Astrocyte (in vitro differentiated cells and primary cell): ENCODE measurements around the gene FSTL5. TPM values are rescaled to one million over a fixed set of nuclear protein-coding genes. Genes with fewer than 3 reads are reported as not detected.

ENCODE experiments used
- DNase-seq: peaks from one replicate; pipeline ENCODE4 v3.0.0-alpha.2; 2010; ENCODE audit warnings: low read depth
- FAIRE-seq: peaks from 2 replicates; lab custom pipeline; 2011; peaks lifted over from hg19 to GRCh38; lab: Jason Lieb, UNC
- H2AFZ ChIP-seq: 2 replicates; pipeline ENCODE4 v1.6.0; 2012; ENCODE audit warnings: low read depth, low read length, inconsistent platforms
- H3K27ac ChIP-seq: 2 replicates; pipeline ENCODE4 v1.5.1; 2011; ENCODE audit warnings: low read depth, low read length, inconsistent platforms
- H3K27me3 ChIP-seq: 2 replicates; pipeline ENCODE4 v1.6.0; 2011; ENCODE audit warnings: low read length, inconsistent platforms; ENCODE audit not compliant: insufficient read depth
- H3K36me3 ChIP-seq: 2 replicates; pipeline ENCODE4 v1.5.1; 2011; ENCODE audit warnings: low read length, inconsistent platforms; ENCODE audit not compliant: insufficient read depth
- H3K4me1 ChIP-seq: 2 replicates; pipeline ENCODE4 v1.5.1; 2011; ENCODE audit warnings: low read length, inconsistent platforms; ENCODE audit not compliant: insufficient read depth
- H3K4me2 ChIP-seq: 2 replicates; pipeline ENCODE4 v1.6.0; 2012; ENCODE audit warnings: low read length, inconsistent platforms
- H3K4me3 ChIP-seq: 2 replicates; pipeline ENCODE4 v1.5.1; 2011; ENCODE audit warnings: low read depth, mild to moderate bottlenecking, low read length, inconsistent platforms; ENCODE audit not compliant: insufficient read depth
- H3K79me2 ChIP-seq: 2 replicates; pipeline ENCODE4 v1.6.0; 2012; ENCODE audit warnings: mild to moderate bottlenecking, low read length, inconsistent platforms; ENCODE audit not compliant: insufficient read depth
- H3K9ac ChIP-seq: 2 replicates; pipeline ENCODE4 v1.6.0; 2012; ENCODE audit warnings: mild to moderate bottlenecking, low read length, inconsistent platforms
- H3K9me3 ChIP-seq: 2 replicates; pipeline ENCODE4 v1.5.1; 2012; ENCODE audit warnings: low read depth, mild to moderate bottlenecking, low read length, inconsistent platforms; ENCODE audit not compliant: insufficient read depth
- H4K20me1 ChIP-seq: 2 replicates; pipeline ENCODE4 v1.6.0; 2012; ENCODE audit warnings: low read length, inconsistent platforms; ENCODE audit not compliant: insufficient read depth
- H3K27ac Mint-ChIP-seq: one replicate; pipeline ENCODE4 v1.8.0; 2021; ENCODE audit warnings: mild to moderate bottlenecking, mixed read lengths; ENCODE audit not compliant: unreplicated experiment
- H3K27me3 Mint-ChIP-seq: one replicate; pipeline ENCODE4 v1.8.0; 2021; ENCODE audit warnings: low read depth, mixed read lengths; ENCODE audit not compliant: unreplicated experiment
- H3K36me3 Mint-ChIP-seq: one replicate; pipeline ENCODE4 v1.8.0; 2021; ENCODE audit warnings: low read depth, mixed read lengths; ENCODE audit not compliant: unreplicated experiment
- H3K4me1 Mint-ChIP-seq: one replicate; pipeline ENCODE4 v1.8.0; 2021; ENCODE audit warnings: low read depth, mixed read lengths; ENCODE audit not compliant: unreplicated experiment
- H3K4me3 Mint-ChIP-seq: one replicate; pipeline ENCODE4 v1.8.0; 2021; ENCODE audit warnings: mild to moderate bottlenecking, moderate library complexity, mixed read lengths; ENCODE audit not compliant: unreplicated experiment
- H3K9me3 Mint-ChIP-seq: one replicate; pipeline ENCODE4 v1.8.0; 2021; ENCODE audit warnings: mild to moderate bottlenecking, mixed read lengths; ENCODE audit not compliant: unreplicated experiment
- EZH2 ChIP-seq: IDR thresholded peaks from 2 replicates; pipeline ENCODE4 v1.6.1; 2012; ENCODE audit warnings: mild to moderate bottlenecking, low read length, inconsistent platforms; ENCODE audit not compliant: insufficient read depth
- total RNA-seq: library from RNA; stranded (reverse); gene quantifications from 2 replicates; pipeline ENCODE4 v1.2.1, GENCODE V29; 2021
- TF ChIP-seq, protein P1 (sequence below): IDR thresholded peaks from 2 replicates; pipeline ENCODE4 v1.5.1; 2011; ENCODE audit warnings: low read depth, mild to moderate bottlenecking, inconsistent platforms, low read length, moderate library complexity; ENCODE audit not compliant: insufficient read depth

FSTL5 gene
- total RNA-seq, 1 donor from 2014 or later = 0.43 TPM

DNA sequence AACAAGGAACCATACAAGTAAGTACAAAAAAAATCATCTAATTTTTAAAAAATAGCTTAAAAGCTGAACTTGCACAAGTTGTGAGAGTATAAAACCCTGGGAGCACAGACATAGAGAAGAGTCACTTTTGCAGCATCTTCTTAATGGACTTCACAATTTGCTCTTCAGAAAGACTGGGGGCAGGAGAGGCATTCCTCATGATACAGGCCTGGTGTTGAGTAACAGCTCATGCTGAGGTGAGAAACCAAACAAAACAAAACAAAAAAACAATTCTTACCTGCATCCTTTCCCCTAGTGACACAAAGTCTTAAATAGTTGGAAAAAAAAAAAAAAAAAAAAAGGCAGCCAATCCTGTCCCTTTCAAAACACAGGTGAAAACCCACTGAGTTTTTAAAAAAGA, 562.8 kb downstream of the FSTL5 start:
- Histone ChIP-seq H3K27me3 (no peaks in the 10 kb centered on the region), H3K4me3 (no peak overlapping the region), H3K79me2 (no peaks in the 10 kb centered on the region), H3K27ac (no peak overlapping the region), H2AFZ (no peak overlapping the region), H3K4me2 (no peak overlapping the region), H4K20me1 (no peaks in the 10 kb centered on the region), H3K36me3 (no peaks in the 10 kb centered on the region), H3K9ac (no peak overlapping the region), H3K4me1 (no peaks in the 10 kb centered on the region), H3K9me3 (no peaks in the 10 kb centered on the region)
- H3K27ac Mint-ChIP-seq = no peak overlapping the region
- no peaks in the 10 kb centered on the region for H3K36me3 Mint-ChIP-seq
- H3K27me3 Mint-ChIP-seq = no peaks in the 10 kb centered on the region
- H3K4me3 Mint-ChIP-seq = no peak overlapping the region
- no peak for TF ChIP-seq EZH2
- TF ChIP-seq, protein P1, sequence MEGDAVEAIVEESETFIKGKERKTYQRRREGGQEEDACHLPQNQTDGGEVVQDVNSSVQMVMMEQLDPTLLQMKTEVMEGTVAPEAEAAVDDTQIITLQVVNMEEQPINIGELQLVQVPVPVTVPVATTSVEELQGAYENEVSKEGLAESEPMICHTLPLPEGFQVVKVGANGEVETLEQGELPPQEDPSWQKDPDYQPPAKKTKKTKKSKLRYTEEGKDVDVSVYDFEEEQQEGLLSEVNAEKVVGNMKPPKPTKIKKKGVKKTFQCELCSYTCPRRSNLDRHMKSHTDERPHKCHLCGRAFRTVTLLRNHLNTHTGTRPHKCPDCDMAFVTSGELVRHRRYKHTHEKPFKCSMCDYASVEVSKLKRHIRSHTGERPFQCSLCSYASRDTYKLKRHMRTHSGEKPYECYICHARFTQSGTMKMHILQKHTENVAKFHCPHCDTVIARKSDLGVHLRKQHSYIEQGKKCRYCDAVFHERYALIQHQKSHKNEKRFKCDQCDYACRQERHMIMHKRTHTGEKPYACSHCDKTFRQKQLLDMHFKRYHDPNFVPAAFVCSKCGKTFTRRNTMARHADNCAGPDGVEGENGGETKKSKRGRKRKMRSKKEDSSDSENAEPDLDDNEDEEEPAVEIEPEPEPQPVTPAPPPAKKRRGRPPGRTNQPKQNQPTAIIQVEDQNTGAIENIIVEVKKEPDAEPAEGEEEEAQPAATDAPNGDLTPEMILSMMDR = no peak
- H3K4me1 Mint-ChIP-seq = no peaks in the 10 kb centered on the region
- DNase-seq (no peak), FAIRE-seq (no peak)
- no peaks in the 10 kb centered on the region for H3K9me3 Mint-ChIP-seq

DNA sequence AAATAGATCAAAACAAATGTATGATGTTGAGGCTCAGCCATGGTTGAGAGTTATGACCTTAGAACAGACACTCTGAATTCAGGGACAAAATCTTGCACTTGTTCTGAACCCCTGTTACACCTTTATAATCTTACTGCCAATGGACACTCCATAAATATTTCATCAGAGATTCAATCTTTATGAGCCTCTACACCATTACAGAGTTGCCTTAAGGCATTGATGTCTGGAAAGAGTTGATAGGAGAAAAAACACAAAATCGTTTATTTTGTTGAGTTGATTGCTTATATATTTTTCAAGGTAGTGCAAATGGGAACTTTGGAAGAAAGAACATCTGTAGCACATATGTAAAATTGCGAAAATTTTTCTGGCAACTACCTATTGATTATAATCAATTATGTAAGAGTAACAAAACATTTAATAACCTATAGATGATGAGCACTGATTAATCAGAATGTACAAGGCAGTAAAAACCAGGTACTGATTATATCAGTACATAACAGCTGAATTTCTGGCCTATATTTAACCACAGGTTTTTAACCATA, 568.5 kb downstream of the FSTL5 start:
- H3K9me3 Mint-ChIP-seq = no peaks in the 10 kb centered on the region
- H3K27me3 Mint-ChIP-seq = no peaks in the 10 kb centered on the region
- H3K4me3 ChIP-seq = no peak overlapping the region
- no peak overlapping the region for H3K27ac ChIP-seq
- H3K36me3 ChIP-seq = no peaks in the 10 kb centered on the region
- DNase-seq = no peak
- H3K79me2 ChIP-seq = no peaks in the 10 kb centered on the region
- no peak overlapping the region for H2AFZ ChIP-seq
- H3K36me3 Mint-ChIP-seq = no peaks in the 10 kb centered on the region
- H3K27me3 ChIP-seq = no peaks in the 10 kb centered on the region
- H3K4me2 ChIP-seq = no peak overlapping the region
- no peaks in the 10 kb centered on the region for H3K9me3 ChIP-seq
- no peak overlapping the region for H3K27ac Mint-ChIP-seq
- H3K4me3 Mint-ChIP-seq = no peak overlapping the region
- TF ChIP-seq, protein P1 = no peak
- TF ChIP-seq EZH2 = no peak
- H3K9ac ChIP-seq = no peak overlapping the region
- no peaks in the 10 kb centered on the region for H4K20me1 ChIP-seq
- H3K4me1 Mint-ChIP-seq = no peaks in the 10 kb centered on the region
- no peaks in the 10 kb centered on the region for H3K4me1 ChIP-seq
- no peak for FAIRE-seq

DNA sequence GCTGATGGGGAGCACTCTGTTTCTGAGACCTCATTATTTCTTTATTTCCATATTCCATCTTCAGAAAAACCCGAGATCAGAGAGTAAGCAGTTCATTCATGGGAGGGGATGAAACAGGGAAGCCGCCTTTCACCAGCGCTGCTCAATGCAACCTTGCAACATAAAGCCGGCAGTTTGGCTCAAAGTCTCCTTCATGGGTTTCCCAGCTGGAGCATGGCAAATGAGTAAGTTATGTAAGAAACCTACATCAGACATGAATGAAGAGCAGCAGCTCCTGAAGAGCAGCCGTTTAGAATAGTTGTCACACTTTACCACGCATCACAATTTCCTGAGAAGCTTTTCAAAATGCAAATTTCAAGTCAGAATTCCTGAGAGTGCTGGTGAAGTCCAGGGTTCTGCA, 578.8 kb downstream of the FSTL5 start:
- Histone ChIP-seq H3K27me3 (no peaks in the 10 kb centered on the region), H4K20me1 (no peaks in the 10 kb centered on the region), H3K9me3 (no peaks in the 10 kb centered on the region), H3K79me2 (no peaks in the 10 kb centered on the region), H3K4me2 (no peak overlapping the region), H2AFZ (no peak overlapping the region), H3K27ac (no peak overlapping the region), H3K4me3 (no peak overlapping the region), H3K36me3 (no peaks in the 10 kb centered on the region), H3K9ac (no peak overlapping the region), H3K4me1 (no peaks in the 10 kb centered on the region)
- Mint-ChIP-seq H3K36me3 (no peaks in the 10 kb centered on the region), H3K4me1 (peaks cover 4% of the 10 kb centered on the region), H3K27me3 (no peaks in the 10 kb centered on the region), H3K4me3 (no peak overlapping the region), H3K9me3 (no peaks in the 10 kb centered on the region), H3K27ac (no peak overlapping the region)
- no peak for DNase-seq
- no peak for FAIRE-seq
- TF ChIP-seq, protein P1 = no peak
- no peak for TF ChIP-seq EZH2
